Body of pancreas (tissue), 4 donors: ENCODE results near the gene DAO.

Source experiments
- POLR2A ChIP-seq, 3 donors: fragments of 450-650 bp; IDR thresholded peaks; one replicate each; pipeline ENCODE4 v1.6.1; 2016; ENCODE audit warnings: antibody characterized with exemption in 3 of 3, mild to moderate bottlenecking in 2 of 3
- TF ChIP-seq, protein P1 (sequence below), 7 experiments: fragments of 450-650 bp in 4 of 7; fragments of 200-600 bp in 3 of 7; sonication (generic) in 3 of 7; IDR thresholded peaks; one replicate each; pipeline ENCODE4 v1.5.1; 2016 to 2019; ENCODE audit warnings: antibody characterized with exemption in 7 of 7

DNA sequence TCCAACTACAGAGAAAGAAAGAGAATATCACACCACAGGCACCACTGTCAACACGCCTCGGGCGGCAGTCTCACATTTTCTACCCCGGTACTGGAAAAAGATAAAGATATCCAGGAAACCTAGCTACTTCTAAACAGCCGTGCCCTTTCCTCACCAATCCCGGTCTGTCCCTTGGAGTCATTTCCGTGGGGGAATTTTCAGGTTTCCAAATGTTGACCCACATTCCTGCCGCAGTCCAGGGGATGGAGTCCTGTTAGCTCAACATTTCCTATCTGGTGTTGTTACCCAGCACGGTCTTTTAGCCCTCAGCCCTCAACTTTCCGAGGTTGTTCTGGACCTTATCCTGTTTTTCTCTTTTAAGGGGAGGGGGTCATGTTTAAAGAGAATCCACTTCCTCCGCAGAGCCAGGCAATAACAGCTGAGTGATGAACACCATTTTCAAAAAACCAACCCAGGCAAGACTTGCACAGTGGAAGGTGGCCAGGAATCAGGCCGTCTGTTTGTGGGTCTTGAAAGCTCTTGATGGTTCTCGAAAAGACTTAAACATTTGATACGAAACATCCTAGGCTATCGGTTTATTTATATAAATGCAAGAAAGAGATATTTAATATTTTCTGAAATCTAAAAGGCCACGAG is 27.1 kb upstream of the DAO start:
- TF ChIP-seq POLR2A (IDR thresholded peaks at IDR 0.05): peak in 1 of 3 donors; percentile 10
- TF ChIP-seq, protein P1, sequence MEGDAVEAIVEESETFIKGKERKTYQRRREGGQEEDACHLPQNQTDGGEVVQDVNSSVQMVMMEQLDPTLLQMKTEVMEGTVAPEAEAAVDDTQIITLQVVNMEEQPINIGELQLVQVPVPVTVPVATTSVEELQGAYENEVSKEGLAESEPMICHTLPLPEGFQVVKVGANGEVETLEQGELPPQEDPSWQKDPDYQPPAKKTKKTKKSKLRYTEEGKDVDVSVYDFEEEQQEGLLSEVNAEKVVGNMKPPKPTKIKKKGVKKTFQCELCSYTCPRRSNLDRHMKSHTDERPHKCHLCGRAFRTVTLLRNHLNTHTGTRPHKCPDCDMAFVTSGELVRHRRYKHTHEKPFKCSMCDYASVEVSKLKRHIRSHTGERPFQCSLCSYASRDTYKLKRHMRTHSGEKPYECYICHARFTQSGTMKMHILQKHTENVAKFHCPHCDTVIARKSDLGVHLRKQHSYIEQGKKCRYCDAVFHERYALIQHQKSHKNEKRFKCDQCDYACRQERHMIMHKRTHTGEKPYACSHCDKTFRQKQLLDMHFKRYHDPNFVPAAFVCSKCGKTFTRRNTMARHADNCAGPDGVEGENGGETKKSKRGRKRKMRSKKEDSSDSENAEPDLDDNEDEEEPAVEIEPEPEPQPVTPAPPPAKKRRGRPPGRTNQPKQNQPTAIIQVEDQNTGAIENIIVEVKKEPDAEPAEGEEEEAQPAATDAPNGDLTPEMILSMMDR (IDR thresholded peaks at IDR 0.05): no peak
